H1 (cell line): ENCODE results near the gene CATSPERD. TPM values are rescaled to one million over a fixed set of nuclear protein-coding genes. Genes with fewer than 3 reads are reported as not detected.

Experiments
- CTCF ChIA-PET: fragments of 300-600 bp; sonication (Branson Sonifier 250); formaldehyde crosslinking; loops from one replicate; lab custom pipeline; 2021; ENCODE audit not compliant: partially characterized antibody; lab: Charles Lee
- POLR2A ChIA-PET: fragments of 300-600 bp; sonication (Branson Sonifier 250); formaldehyde crosslinking; loops from one replicate; lab custom pipeline; 2021; ENCODE audit warnings: inconsistent platforms; ENCODE audit not compliant: partially characterized antibody; lab: Charles Lee
- DNase-seq, 2 experiments: peaks; one replicate each; pipeline versions ENCODE4 v3.0.0 to v3.0.0-alpha.2; 2010 to 2022; ENCODE audit warnings: low spot score in 2 of 2, low read depth in 1 of 2, mixed read lengths in 1 of 2
- FAIRE-seq: peaks from 2 replicates; lab custom pipeline; 2011; peaks lifted over from hg19 to GRCh38; lab: Jason Lieb, UNC
- H2AFZ ChIP-seq: 2 replicates; pipeline ENCODE4 v1.8.1; 2012; ENCODE audit warnings: low read length, inconsistent platforms
- H2AK5ac ChIP-seq: 2 replicates; pipeline ENCODE4 v1.6.1; 2013; ENCODE audit warnings: low read depth, low read length
- H2BK120ac ChIP-seq: replicated peaks from 2 replicates; pipeline ENCODE3; 2013; ENCODE audit warnings: low read depth, low read length, inconsistent platforms
- H2BK12ac ChIP-seq: 2 replicates; pipeline ENCODE4 v1.6.1; 2013; ENCODE audit warnings: low read depth, low read length
- H2BK15ac ChIP-seq: 2 replicates; pipeline ENCODE4 v1.6.1; 2013; ENCODE audit warnings: low read length
- H2BK20ac ChIP-seq: 2 replicates; pipeline ENCODE4 v1.6.1; 2013; ENCODE audit warnings: low read length
- H2BK5ac ChIP-seq: 2 replicates; pipeline ENCODE4 v1.6.1; 2013; ENCODE audit warnings: low read depth, low read length
- H3K14ac ChIP-seq: 2 replicates; pipeline ENCODE4 v1.6.1; 2013; ENCODE audit warnings: inconsistent platforms; ENCODE audit not compliant: insufficient read length
- H3K18ac ChIP-seq: 2 replicates; pipeline ENCODE4 v1.6.1; 2013; ENCODE audit warnings: low read length; ENCODE audit errors: extremely low read depth
- H3K23ac ChIP-seq: 2 replicates; pipeline ENCODE4 v1.6.1; 2013; ENCODE audit warnings: inconsistent platforms; ENCODE audit not compliant: insufficient read length
- H3K23me2 ChIP-seq: 2 replicates; pipeline ENCODE4 v1.6.1; 2013; ENCODE audit warnings: low read depth, low read length
- H3K27ac ChIP-seq: 2 replicates; pipeline ENCODE4 v1.6.1; 2011; ENCODE audit warnings: low read depth, low read length, inconsistent platforms
- H3K27me3 ChIP-seq, 4 experiments: replicated peaks in 1 of 4; 1 replicate in 1 of 4; 2 replicates in 3 of 4; pipeline versions ENCODE4 v1.6.1 to v1.8.1; 2011 to 2013; ENCODE audit warnings: low read length in 3 of 4, mild to moderate bottlenecking in 3 of 4, inconsistent platforms in 2 of 4, mixed read lengths in 2 of 4, moderate library complexity in 1 of 4; ENCODE audit not compliant: control insufficient read depth in 3 of 4, insufficient read depth in 3 of 4; ENCODE audit errors: extremely low read depth in 1 of 4
- H3K36me3 ChIP-seq, 4 experiments: 2 replicates each; pipeline versions ENCODE4 v1.6.1 to v1.8.1; 2011 to 2013; ENCODE audit warnings: mild to moderate bottlenecking in 4 of 4, low read length in 3 of 4, moderate library complexity in 2 of 4, control low read depth in 1 of 4, inconsistent platforms in 1 of 4; ENCODE audit not compliant: insufficient read depth in 4 of 4, control insufficient read depth in 2 of 4
- H3K4ac ChIP-seq: replicated peaks from 2 replicates; pipeline ENCODE3; 2013; ENCODE audit warnings: low read length, low read depth, mixed read lengths, inconsistent platforms; ENCODE audit not compliant: insufficient read length
- H3K4me1 ChIP-seq, 4 experiments: replicated peaks in 1 of 4; 1 replicate in 1 of 4; 2 replicates in 3 of 4; pipeline versions ENCODE4 v1.6.1 to v1.8.1; 2011 to 2013; ENCODE audit warnings: low read length in 3 of 4, inconsistent platforms in 2 of 4, mixed read lengths in 1 of 4; ENCODE audit not compliant: insufficient read depth in 4 of 4, control insufficient read depth in 3 of 4
- H3K4me2 ChIP-seq, 2 experiments: 2 replicates each; pipeline versions ENCODE4 v1.6.1 to v1.8.1; 2011 to 2013; ENCODE audit warnings: low read depth in 2 of 2, low read length in 2 of 2, control low read depth in 1 of 2, inconsistent platforms in 1 of 2, mild to moderate bottlenecking in 1 of 2; ENCODE audit not compliant: insufficient read depth in 1 of 2
- H3K4me3 ChIP-seq, 4 experiments: fragments of 200-600, 300-600 bp in 1 of 4; sonication (generic), shearing (Covaris generic), sonication (Bioruptor Twin) in 1 of 4; 2 replicates each; pipeline versions ENCODE4 v1.5.1 to v1.8.1; 2011 to 2016; ENCODE audit warnings: low read length in 4 of 4, low read depth in 3 of 4, control low read depth in 2 of 4, inconsistent platforms in 2 of 4, mild to moderate bottlenecking in 2 of 4, mixed read lengths in 1 of 4, moderate library complexity in 1 of 4; ENCODE audit not compliant: insufficient read depth in 2 of 4; ENCODE audit errors: extremely low read depth in 1 of 4
- H3K56ac ChIP-seq: replicated peaks from 2 replicates; pipeline ENCODE3; 2013; ENCODE audit warnings: low read depth, mild to moderate bottlenecking, mixed read lengths, low read length, inconsistent platforms; ENCODE audit not compliant: insufficient read length
- H3K79me1 ChIP-seq: 2 replicates; pipeline ENCODE4 v1.6.1; 2013; ENCODE audit warnings: low read depth, low read length, control low read depth
- H3K79me2 ChIP-seq, 2 experiments: 2 replicates each; pipeline versions ENCODE4 v1.6.1 to v1.8.1; 2012 to 2013; ENCODE audit warnings: low read length in 2 of 2, mild to moderate bottlenecking in 2 of 2, inconsistent platforms in 1 of 2; ENCODE audit not compliant: insufficient read depth in 2 of 2, control insufficient read depth in 1 of 2
- H3K9ac ChIP-seq, 4 experiments: replicated peaks in 1 of 4; 1 replicate in 1 of 4; 2 replicates in 3 of 4; pipeline versions ENCODE4 v1.6.1 to v1.8.1; 2011 to 2013; ENCODE audit warnings: low read depth in 3 of 4, low read length in 3 of 4, control low read depth in 2 of 4, mild to moderate bottlenecking in 2 of 4, moderate library complexity in 2 of 4, inconsistent platforms in 1 of 4; ENCODE audit errors: extremely low read depth in 1 of 4
- H3K9me3 ChIP-seq, 2 experiments: 2 replicates each; pipeline versions ENCODE4 v1.6.1 to v1.8.1; 2012 to 2013; ENCODE audit warnings: mild to moderate bottlenecking in 2 of 2, moderate library complexity in 2 of 2, control low read depth in 1 of 2, inconsistent platforms in 1 of 2, low read depth in 1 of 2, low read length in 1 of 2, mixed read lengths in 1 of 2; ENCODE audit not compliant: insufficient read depth in 2 of 2
- H4K20me1 ChIP-seq, 2 experiments: replicated peaks in 1 of 2; 2 replicates each; pipeline versions ENCODE3 to v1.8.1; 2011 to 2013; ENCODE audit warnings: inconsistent platforms in 2 of 2, low read length in 2 of 2, mild to moderate bottlenecking in 1 of 2; ENCODE audit not compliant: insufficient read depth in 2 of 2, control insufficient read depth in 1 of 2
- H4K5ac ChIP-seq: 2 replicates; pipeline ENCODE4 v1.6.1; 2013; ENCODE audit warnings: low read length, low read depth, mixed read lengths, inconsistent platforms; ENCODE audit not compliant: insufficient read length
- H4K8ac ChIP-seq: 2 replicates; pipeline ENCODE4 v1.8.0; 2013; ENCODE audit warnings: mild to moderate bottlenecking, moderate library complexity, low read length, inconsistent platforms; ENCODE audit not compliant: insufficient read depth; ENCODE audit errors: extremely low read depth
- H4K91ac ChIP-seq: replicated peaks from 2 replicates; pipeline ENCODE3; 2013; ENCODE audit warnings: low read length, mixed read lengths, inconsistent platforms; ENCODE audit not compliant: insufficient read length
- CEBPB ChIP-seq: IDR thresholded peaks from 2 replicates; pipeline ENCODE4 v1.6.1; 2012; ENCODE audit warnings: low read depth, low read length
- CHD2 ChIP-seq: IDR thresholded peaks from 2 replicates; pipeline ENCODE4 v1.6.1; 2012; ENCODE audit warnings: low read length, improper control_type of control experiment
- GABPA ChIP-seq: IDR thresholded peaks from 2 replicates; pipeline ENCODE4 v1.6.1; 2011; ENCODE audit warnings: mild to moderate bottlenecking, low read length, moderate library complexity, borderline replicate concordance; ENCODE audit not compliant: insufficient read depth
- JUND ChIP-seq: IDR thresholded peaks from 2 replicates; pipeline ENCODE4 v1.6.1; 2011; ENCODE audit warnings: mild to moderate bottlenecking, improper control_type of control experiment, low read length
- POLR2A ChIP-seq, 2 experiments: IDR thresholded peaks; 1 replicate in 1 of 2; 2 replicates in 1 of 2; pipeline ENCODE4 v1.6.1; 2011; ENCODE audit warnings: low read depth in 2 of 2, low read length in 2 of 2, mild to moderate bottlenecking in 2 of 2; ENCODE audit errors: control extremely low read depth in 1 of 2
- SUZ12 ChIP-seq: fragments of 200-600 bp; sonication (generic); IDR thresholded peaks from 2 replicates; pipeline ENCODE4 v1.6.1; 2012; ENCODE audit warnings: mild to moderate bottlenecking, inconsistent platforms, low read length, moderate library complexity, mixed read lengths
- TBP ChIP-seq: IDR thresholded peaks from 2 replicates; pipeline ENCODE4 v1.6.1; 2011; ENCODE audit warnings: low read depth, low read length, improper control_type of control experiment
- WGBS, 2 experiments: shearing (Covaris generic) in 1 of 2; methylation state at CpG; one replicate each; pipeline versions ENCODE4 v1.1.6 to v1.1.7; 2013 to 2015; ENCODE audit warnings: low lambda C conversion rate in 2 of 2, mixed read lengths in 2 of 2, inconsistent platforms in 1 of 2, low coverage in 1 of 2, missing lambda C conversion rate in 1 of 2; ENCODE audit not compliant: insufficient replicate concordance in 2 of 2, insufficient coverage in 1 of 2, insufficient read length in 1 of 2; ENCODE audit errors: extremely low coverage in 1 of 2, missing lambda C conversion rate in 1 of 2; 5-methylcytosine and 5-hydroxymethylcytosine counted together
- polyA plus RNA-seq, 7 experiments: library from polyadenylated mRNA; depleted of rRNA in 3 of 7; stranded (reverse) in 5 of 7; unstranded in 2 of 7; fragments of >200 nt in 5 of 7; fragments of 200-250 nt in 2 of 7; gene quantifications; 1 replicate in 5 of 7; 2 replicates in 1 of 7; 4 replicates in 1 of 7; pipeline versions ENCODE4 v1.2.1 to v1.2.3, GENCODE V29; 2011 to 2013; ENCODE audit warnings: missing spikeins in 2 of 7, mixed read lengths in 2 of 7
- total RNA-seq: library from RNA; stranded (reverse); fragmentation: NEBNext Ultra II Directional; extraction: Animal tissue kit (Norgen Biotek cat#: 25700); gene quantifications from 2 replicates; pipeline ENCODE4 v1.2.1, GENCODE V29; 2021
- TF ChIP-seq, protein P1 (sequence below): IDR thresholded peaks from 2 replicates; pipeline ENCODE4 v1.6.1; 2012; ENCODE audit warnings: inconsistent platforms
- TF ChIP-seq, protein P2 (sequence below): IDR thresholded peaks from 2 replicates; pipeline ENCODE4 v1.6.1; 2012; ENCODE audit warnings: low read length, inconsistent platforms

CATSPERD gene
- total and polyA plus RNA-seq, 2 of the 8 experiments (the other 6 are each of a cell fraction or from before 2014, with no cell fraction given), result 0.12 TPM; not detected in 1

GRCh38 chr19:5718579-5719273 is 1.7 kb upstream of the CATSPERD start:
- no peak overlapping the region for H2AFZ ChIP-seq
- no peak overlapping the region for H4K91ac ChIP-seq
- H3K27ac ChIP-seq, result peak overlapping the region; percentile 97; the same call in 1 of the 2 replicates
- H4K5ac ChIP-seq, result no peak overlapping the region
- peaks cover 6 to 13% of the 10 kb centered on the region in 2 experiments for H4K20me1 ChIP-seq
- peaks cover 0 to 14% (median 6%) of the 10 kb centered on the region in 4 experiments; a peak in 6 of 8 replicates for H3K36me3 ChIP-seq
- peaks cover 7% of the 10 kb centered on the region for H3K23me2 ChIP-seq
- no peak overlapping the region for H2BK12ac ChIP-seq
- H2BK20ac ChIP-seq, result no peak overlapping the region
- H3K9me3 ChIP-seq, result no peaks in the 10 kb centered on the region
- peaks cover 34 to 45% of the 10 kb centered on the region in 2 experiments for H3K79me2 ChIP-seq
- no peak overlapping the region for H3K23ac ChIP-seq
- H3K9ac ChIP-seq, result peak overlapping the region; percentile 97 to 99 (median 98)
- TF ChIP-seq GABPA (no peak), JUND (no peak), CEBPB (peak; percentile 37; the same call in 1 of the 2 replicates), SUZ12 (no peak), CHD2 (0 out of 2 replicates have a peak, but pooled peaks have one; percentile 8), TBP (no peak), POLR2A (IDR thresholded peaks at IDR 0.05; ENCODE audit: control extremely low read depth in 1 of 2, low read depth in 2 of 2, low read length in 2 of 2) (peak in 1 of 2 experiments; percentile 5; a peak in 2 of 3 replicates)
- TF ChIP-seq, protein P1, sequence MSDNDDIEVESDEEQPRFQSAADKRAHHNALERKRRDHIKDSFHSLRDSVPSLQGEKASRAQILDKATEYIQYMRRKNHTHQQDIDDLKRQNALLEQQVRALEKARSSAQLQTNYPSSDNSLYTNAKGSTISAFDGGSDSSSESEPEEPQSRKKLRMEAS, result no peak
- TF ChIP-seq, protein P2, sequence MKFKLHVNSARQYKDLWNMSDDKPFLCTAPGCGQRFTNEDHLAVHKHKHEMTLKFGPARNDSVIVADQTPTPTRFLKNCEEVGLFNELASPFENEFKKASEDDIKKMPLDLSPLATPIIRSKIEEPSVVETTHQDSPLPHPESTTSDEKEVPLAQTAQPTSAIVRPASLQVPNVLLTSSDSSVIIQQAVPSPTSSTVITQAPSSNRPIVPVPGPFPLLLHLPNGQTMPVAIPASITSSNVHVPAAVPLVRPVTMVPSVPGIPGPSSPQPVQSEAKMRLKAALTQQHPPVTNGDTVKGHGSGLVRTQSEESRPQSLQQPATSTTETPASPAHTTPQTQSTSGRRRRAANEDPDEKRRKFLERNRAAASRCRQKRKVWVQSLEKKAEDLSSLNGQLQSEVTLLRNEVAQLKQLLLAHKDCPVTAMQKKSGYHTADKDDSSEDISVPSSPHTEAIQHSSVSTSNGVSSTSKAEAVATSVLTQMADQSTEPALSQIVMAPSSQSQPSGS, result no peak
- no peak overlapping the region for H2BK15ac ChIP-seq
- WGBS, 2 experiments, result 30% methylated on average over 11 of the region's 11 CpGs; no CpG with 5 or more reads in 1 of the 2 experiments
- no peak overlapping the region; the same call in 1 of the 2 replicates for H2BK5ac ChIP-seq
- FAIRE-seq, result no peak
- H3K56ac ChIP-seq, result no peak overlapping the region
- no peak overlapping the region for H2AK5ac ChIP-seq
- H3K4ac ChIP-seq, result no peak overlapping the region
- H4K8ac ChIP-seq, result peak overlapping the region; percentile 3; the same call in 1 of the 2 replicates
- POLR2A ChIA-PET, result interaction anchor here (0.6 to 22.4 kb wide), 21 partner anchors 11 to 1665 kb away, joined by 3 to 620 read pairs (median 5); partner anchors contain the start of genes DUS3L, RPL36, SAFB and SAFB2
- H2BK120ac ChIP-seq, result no peak overlapping the region
- peak overlapping the region; percentile 55 to 88 for H3K4me2 ChIP-seq
- H3K4me3 ChIP-seq, result peak overlapping the region; percentile 71 to 100 (median 98)
- H3K18ac ChIP-seq, result no peak overlapping the region
- DNase-seq, result no peak
- CTCF ChIA-PET, result interaction anchor here (0.6 to 4.0 kb wide), 4 partner anchors 11 to 544 kb away, joined by 3 to 17 read pairs (median 3); partner anchors contain the start of gene RPL36
- no peaks in the 10 kb centered on the region; a peak in 2 of 7 replicates for H3K4me1 ChIP-seq
- no peaks in the 10 kb centered on the region for H3K27me3 ChIP-seq
- H3K14ac ChIP-seq, result no peak overlapping the region
- peaks cover 13% of the 10 kb centered on the region for H3K79me1 ChIP-seq
